Stimulated activated CD4-positive, alpha-beta T cell treated with anti-CD3 and anti-CD28 coated beads, TNF-alpha, amount 100 ng/mL, for 1 hour (primary cell): ENCODE results near the gene NLRP10.

Experiments used
- DNase-seq, 3 donors: peaks; one replicate each; pipeline ENCODE4 v3.0.0-alpha.2; 2020; ENCODE audit warnings: low read depth in 3 of 3, low spot score in 1 of 3

The NLRP10 gene

GRCh38 chr11:7977232-7977917 lies 12.1 kb upstream of the NLRP10 start:
- no peak for DNase-seq

GRCh38 chr11:7974668-7975067 lies 9.4 kb upstream of the NLRP10 start:
- DNase-seq = no peak

- no peak for DNase-seq
Observed at GRCh38 chr11:7973011-7973410, 7.8 kb upstream of the NLRP10 start.

- DNase-seq = no peak
Observed at GRCh38 chr11:7971846-7972245, 6.6 kb upstream of the NLRP10 start.

- DNase-seq = no peak
Observed at GRCh38 chr11:7969756-7970646, 4.8 kb upstream of the NLRP10 start.

- DNase-seq = no peak
Observed at GRCh38 chr11:7968686-7969085, 3.4 kb upstream of the NLRP10 start.

GRCh38 chr11:7967826-7968225 lies 2.6 kb upstream of the NLRP10 start:
- no peak for DNase-seq

- DNase-seq = no peak
Observed at GRCh38 chr11:7967097-7967496, 1.9 kb upstream of the NLRP10 start.

- DNase-seq = no peak
Observed at GRCh38 chr11:7964873-7965272, 374 bp downstream of the NLRP10 start.

GRCh38 chr11:7964261-7964660 lies 986 bp downstream of the NLRP10 start:
- DNase-seq = no peak

GRCh38 chr11:7955191-7955590 lies 10.1 kb downstream of the NLRP10 start:
- DNase-seq = no peak

GRCh38 chr11:7949934-7950333 lies 15.3 kb downstream of the NLRP10 start:
- DNase-seq = no peak

- no peak for DNase-seq
Observed at GRCh38 chr11:7944123-7944522, 21.1 kb downstream of the NLRP10 start.

- no peak for DNase-seq
Observed at GRCh38 chr11:7941608-7942007, 23.6 kb downstream of the NLRP10 start, which contains the start of gene OR10A3. Gene OR10A3, minus strand, starts transcription at chr11:7941708. Its CDS starts 2,188 bp downstream, at chr11:7939520.

- no peak for DNase-seq
Observed at GRCh38 chr11:7941146-7941545, 24.1 kb downstream of the NLRP10 start.

GRCh38 chr11:7936615-7937014 lies 28.6 kb downstream of the NLRP10 start:
- DNase-seq = no peak

GRCh38 chr11:7931168-7931567 lies 34.1 kb downstream of the NLRP10 start, which contains the start of gene OR10A6:
Gene OR10A6, minus strand, starts transcription at chr11:7931268. Its CDS starts 2,606 bp downstream, at chr11:7928662.
- no peak for DNase-seq

- DNase-seq = no peak
Observed at GRCh38 chr11:7927635-7928034, 37.6 kb downstream of the NLRP10 start.

- DNase-seq = no peak
Observed at GRCh38 chr11:7924536-7924935, 40.7 kb downstream of the NLRP10 start.

- DNase-seq = no peak
Observed at GRCh38 chr11:7918141-7918540, 47.1 kb downstream of the NLRP10 start.
